H1 (cell line): Measurements from ENCODE around the gene SMC6.

Experiments
- BRCA1 ChIP-seq: IDR thresholded peaks from 2 replicates; pipeline ENCODE4 v1.6.1; 2012; ENCODE audit warnings: low read depth, low read length, improper control_type of control experiment
- CREB1 ChIP-seq: IDR thresholded peaks from 2 replicates; pipeline ENCODE4 v1.6.1; 2012; ENCODE audit warnings: inconsistent platforms
- CTCF ChIP-seq, 3 experiments: IDR thresholded peaks; 1 replicate in 2 of 3; 2 replicates in 1 of 3; pipeline versions ENCODE4 v1.5.1 to v1.6.1; 2011; ENCODE audit warnings: low read length in 3 of 3, mild to moderate bottlenecking in 3 of 3, inconsistent platforms in 2 of 3, low read depth in 1 of 3, moderate library complexity in 1 of 3; ENCODE audit not compliant: insufficient read depth in 1 of 3; ENCODE audit errors: control extremely low read depth in 1 of 3
- EP300 ChIP-seq, 2 experiments: IDR thresholded peaks; 1 replicate in 1 of 2; 2 replicates in 1 of 2; pipeline ENCODE4 v1.6.1; 2011 to 2012; ENCODE audit warnings: low read depth in 2 of 2, low read length in 2 of 2, mild to moderate bottlenecking in 2 of 2, borderline replicate concordance in 1 of 2, inconsistent platforms in 1 of 2, moderate library complexity in 1 of 2
- GABPA ChIP-seq: IDR thresholded peaks from 2 replicates; pipeline ENCODE4 v1.6.1; 2011; ENCODE audit warnings: mild to moderate bottlenecking, low read length, moderate library complexity, borderline replicate concordance; ENCODE audit not compliant: insufficient read depth
- KDM5A ChIP-seq: fragments of 200-600 bp; IDR thresholded peaks from 2 replicates; pipeline ENCODE4 v1.7.1; 2012; ENCODE audit warnings: mild to moderate bottlenecking, low read length, inconsistent platforms, mixed read lengths
- NRF1 ChIP-seq: IDR thresholded peaks from 2 replicates; pipeline ENCODE4 v1.6.1; 2011; ENCODE audit warnings: mild to moderate bottlenecking, low read depth, low read length, improper control_type of control experiment
- POLR2AphosphoS5 ChIP-seq: IDR thresholded peaks from 2 replicates; pipeline ENCODE4 v1.6.1; 2011; ENCODE audit warnings: low read depth, low read length
- RNF2 ChIP-seq: fragments of 200-900, 300-1000 bp; sonication (generic); IDR thresholded peaks from 2 replicates; pipeline ENCODE4 v1.7.1; 2016; ENCODE audit warnings: borderline replicate concordance, low read depth, mild to moderate bottlenecking, antibody characterized with exemption, low read length; ENCODE audit not compliant: poor library complexity, severe bottlenecking; ENCODE audit errors: missing control alignments
- ZNF274 ChIP-seq: IDR thresholded peaks from 2 replicates; pipeline ENCODE4 v1.7.0; 2012; ENCODE audit warnings: low read length, borderline replicate concordance; ENCODE audit errors: extremely low read depth

DNA sequence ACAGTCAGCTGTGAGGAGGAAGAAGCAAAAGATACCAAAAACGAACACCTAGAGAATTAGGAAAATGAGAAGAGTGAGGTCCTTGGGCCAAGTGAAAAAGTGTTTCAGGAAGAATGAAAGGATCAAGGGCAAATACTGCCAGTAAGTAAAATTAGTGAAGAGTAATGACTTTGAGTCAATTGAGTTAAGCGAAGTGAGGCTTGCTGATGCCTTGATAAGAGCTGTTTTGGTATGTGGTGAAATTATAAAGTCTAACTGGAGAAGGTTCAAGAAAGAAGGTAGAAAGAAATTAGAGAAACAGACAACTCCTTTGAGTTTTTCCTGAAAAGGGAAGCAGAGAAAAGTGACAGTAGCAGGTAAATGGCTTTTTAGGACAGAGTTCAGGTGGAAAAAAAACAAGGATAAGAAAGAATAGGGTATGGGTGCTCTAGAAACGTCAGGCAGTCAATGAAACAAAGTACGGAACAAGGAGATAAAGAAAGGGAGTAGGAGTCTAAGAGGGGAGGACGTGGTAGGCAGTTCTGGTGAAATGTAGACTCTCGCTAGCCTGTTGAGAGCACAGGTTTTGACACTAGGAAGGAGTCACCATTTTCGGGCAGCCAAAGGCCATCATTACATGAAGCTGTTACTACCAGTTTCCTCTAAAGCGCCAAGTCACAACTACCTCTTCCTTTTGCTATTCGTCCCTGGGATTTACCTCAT, 42.9 kb downstream of the SMC6 start:
- TF ChIP-seq KDM5A = no peak
- TF ChIP-seq CTCF (IDR thresholded peaks at IDR 0.05; ENCODE audit: control extremely low read depth in 1 of 3, insufficient read depth in 1 of 3, low read depth in 1 of 3, low read length in 3 of 3) = no peak
- TF ChIP-seq RNF2 = no peak
- no peak for TF ChIP-seq NRF1
- TF ChIP-seq POLR2AphosphoS5 = no peak
- TF ChIP-seq CREB1 = no peak
- TF ChIP-seq ZNF274 = no peak
- TF ChIP-seq EP300 (IDR thresholded peaks at IDR 0.05; ENCODE audit: borderline replicate concordance in 1 of 2, low read depth in 2 of 2, low read length in 2 of 2) = no peak
- no peak for TF ChIP-seq BRCA1
- no peak for TF ChIP-seq GABPA
